NOMO-1 (cell line): ENCODE measurements around the gene CDK5RAP2.

Source experiments
- DNase-seq, 2 experiments: peaks; one replicate each; lab custom pipeline; 2025; ENCODE audit not compliant: unreplicated experiment in 2 of 2; lab: John Stamatoyannopoulos, UW

The CDK5RAP2 gene

GRCh38 chr9:120388003-120388855, 191.7 kb downstream of the CDK5RAP2 start:
- DNase-seq, result no peak

GRCh38 chr9:120387257-120388002, 192.5 kb downstream of the CDK5RAP2 start:
- DNase-seq, result no peak

- DNase-seq, result no peak
Measured at GRCh38 chr9:120386390-120387131, 193.4 kb downstream of the CDK5RAP2 start.

- DNase-seq, result no peak
Measured at GRCh38 chr9:120385606-120386389, 194.2 kb downstream of the CDK5RAP2 start.

GRCh38 chr9:120384925-120385272, 195.1 kb downstream of the CDK5RAP2 start:
- no peak for DNase-seq

- no peak for DNase-seq
Measured at GRCh38 chr9:120383999-120384924, 195.7 kb downstream of the CDK5RAP2 start.

GRCh38 chr9:120383611-120383998, 196.4 kb downstream of the CDK5RAP2 start:
- no peak for DNase-seq

- DNase-seq, result no peak
Measured at GRCh38 chr9:120382453-120382852, 197.5 kb downstream of the CDK5RAP2 start.

GRCh38 chr9:120381839-120382238, 198.1 kb downstream of the CDK5RAP2 start:
- no peak for DNase-seq

- no peak for DNase-seq
Measured at GRCh38 chr9:120379611-120380010, 200.4 kb downstream of the CDK5RAP2 start.

- DNase-seq, result no peak
Measured at GRCh38 chr9:120378680-120379079, 201.3 kb downstream of the CDK5RAP2 start.

GRCh38 chr9:120377268-120378159, 202.5 kb downstream of the CDK5RAP2 start:
- no peak for DNase-seq

- no peak for DNase-seq
Measured at GRCh38 chr9:120376101-120376500, 203.9 kb downstream of the CDK5RAP2 start.

GRCh38 chr9:120375316-120375715, 204.7 kb downstream of the CDK5RAP2 start:
- DNase-seq, result no peak

GRCh38 chr9:120374817-120375216, 205.2 kb downstream of the CDK5RAP2 start:
- DNase-seq, result no peak

- DNase-seq, result no peak
Measured at GRCh38 chr9:120374239-120374638, 205.7 kb downstream of the CDK5RAP2 start.

GRCh38 chr9:120372040-120372439, 207.9 kb downstream of the CDK5RAP2 start:
- no peak for DNase-seq

GRCh38 chr9:120369608-120370220, 210.3 kb downstream of the CDK5RAP2 start:
- no peak for DNase-seq
